GM12864 (cell line): ENCODE results near the gene SCN4A.
"Not testable (repeated sequence)": the region's sequence is repeated elsewhere in the genome, so short reads cannot be mapped to it uniquely, and the experiment has no call there.

ENCODE experiments used
- DNase-seq: peaks from one replicate; pipeline ENCODE4 v3.0.0-alpha.2; 2011; ENCODE audit warnings: low read depth
- H3K4me3 ChIP-seq: 2 replicates; pipeline ENCODE4 v1.5.1; 2011; ENCODE audit warnings: mild to moderate bottlenecking, low read depth, low read length, control low read depth
- TF ChIP-seq, protein P1 (sequence below): IDR thresholded peaks from 2 replicates; pipeline ENCODE4 v1.5.1; 2011; ENCODE audit warnings: low read depth, mild to moderate bottlenecking, moderate library complexity, low read length, control low read depth, inconsistent platforms; ENCODE audit errors: missing control alignments

SCN4A gene

DNA sequence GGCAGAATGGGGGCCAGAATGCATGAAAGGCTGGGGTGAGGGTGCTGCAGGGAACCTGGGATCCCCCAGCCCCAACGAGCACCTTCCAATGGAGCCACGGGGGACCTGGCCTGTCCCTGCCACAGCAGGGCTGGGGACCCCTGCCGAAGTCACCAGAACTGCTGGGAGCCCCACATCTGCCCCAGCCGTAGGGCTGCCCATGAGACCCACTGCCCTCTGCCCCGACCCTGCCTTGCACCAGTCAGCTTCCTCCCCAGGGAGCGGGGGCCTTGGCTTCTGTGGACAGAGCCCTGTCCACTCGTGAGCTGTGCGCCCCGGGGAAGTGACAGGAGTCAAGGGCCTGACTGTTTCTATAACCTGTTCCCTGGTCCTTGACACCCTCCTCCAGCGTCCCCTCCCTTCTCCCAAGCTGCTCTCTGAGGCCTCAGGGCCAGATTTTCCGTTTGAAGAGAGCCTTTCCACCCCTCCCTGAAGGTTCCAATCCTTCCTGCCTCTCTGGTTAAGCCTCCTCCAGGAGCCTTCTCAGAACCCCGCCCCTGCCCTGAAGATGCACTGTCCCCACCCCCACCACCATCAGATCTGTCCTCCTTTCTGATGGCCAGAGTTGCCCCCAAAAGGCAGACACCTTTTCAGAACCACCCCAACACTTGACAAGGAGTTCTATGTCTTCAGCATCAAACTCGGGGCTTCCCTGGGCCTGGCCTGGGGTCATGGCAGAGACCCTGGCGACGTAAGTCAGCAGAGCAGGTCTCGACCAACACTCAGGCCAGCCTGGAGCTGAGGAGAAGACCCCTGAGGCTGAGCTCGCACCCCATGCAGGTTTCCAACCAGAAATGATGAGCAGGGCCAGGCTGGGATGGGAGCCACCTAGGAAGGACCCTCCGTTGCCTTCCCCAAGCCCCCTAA is 14.8 kb upstream of the SCN4A start:
- no peak for DNase-seq

DNA sequence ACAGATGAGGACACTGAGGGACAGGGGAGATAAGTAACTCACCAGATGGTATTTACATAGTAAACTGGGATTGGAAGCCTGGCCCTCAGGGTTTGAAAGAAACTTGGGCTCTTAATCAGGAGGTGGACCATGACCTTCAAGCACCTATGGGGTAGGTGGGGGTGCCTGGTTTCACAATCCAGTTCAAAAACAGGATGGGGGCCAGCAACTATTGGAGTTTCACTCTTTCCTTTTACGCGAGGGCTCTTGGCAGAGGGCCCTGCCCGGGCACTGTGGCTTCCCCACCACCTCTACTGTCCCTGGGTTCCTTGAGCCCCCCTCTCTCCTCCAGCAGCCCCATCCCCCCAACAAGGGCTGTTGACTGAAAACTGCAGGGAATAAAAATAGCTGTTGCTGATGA is 14.1 kb upstream of the SCN4A start:
- H3K4me3 ChIP-seq: no peak overlapping the region
- DNase-seq: no peak
- TF ChIP-seq, protein P1, sequence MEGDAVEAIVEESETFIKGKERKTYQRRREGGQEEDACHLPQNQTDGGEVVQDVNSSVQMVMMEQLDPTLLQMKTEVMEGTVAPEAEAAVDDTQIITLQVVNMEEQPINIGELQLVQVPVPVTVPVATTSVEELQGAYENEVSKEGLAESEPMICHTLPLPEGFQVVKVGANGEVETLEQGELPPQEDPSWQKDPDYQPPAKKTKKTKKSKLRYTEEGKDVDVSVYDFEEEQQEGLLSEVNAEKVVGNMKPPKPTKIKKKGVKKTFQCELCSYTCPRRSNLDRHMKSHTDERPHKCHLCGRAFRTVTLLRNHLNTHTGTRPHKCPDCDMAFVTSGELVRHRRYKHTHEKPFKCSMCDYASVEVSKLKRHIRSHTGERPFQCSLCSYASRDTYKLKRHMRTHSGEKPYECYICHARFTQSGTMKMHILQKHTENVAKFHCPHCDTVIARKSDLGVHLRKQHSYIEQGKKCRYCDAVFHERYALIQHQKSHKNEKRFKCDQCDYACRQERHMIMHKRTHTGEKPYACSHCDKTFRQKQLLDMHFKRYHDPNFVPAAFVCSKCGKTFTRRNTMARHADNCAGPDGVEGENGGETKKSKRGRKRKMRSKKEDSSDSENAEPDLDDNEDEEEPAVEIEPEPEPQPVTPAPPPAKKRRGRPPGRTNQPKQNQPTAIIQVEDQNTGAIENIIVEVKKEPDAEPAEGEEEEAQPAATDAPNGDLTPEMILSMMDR: no peak

More for the DNA sequence above, 14.8 kb upstream of the SCN4A start:
- TF ChIP-seq, protein P1: no peak
- H3K4me3 ChIP-seq: no peak overlapping the region

DNA sequence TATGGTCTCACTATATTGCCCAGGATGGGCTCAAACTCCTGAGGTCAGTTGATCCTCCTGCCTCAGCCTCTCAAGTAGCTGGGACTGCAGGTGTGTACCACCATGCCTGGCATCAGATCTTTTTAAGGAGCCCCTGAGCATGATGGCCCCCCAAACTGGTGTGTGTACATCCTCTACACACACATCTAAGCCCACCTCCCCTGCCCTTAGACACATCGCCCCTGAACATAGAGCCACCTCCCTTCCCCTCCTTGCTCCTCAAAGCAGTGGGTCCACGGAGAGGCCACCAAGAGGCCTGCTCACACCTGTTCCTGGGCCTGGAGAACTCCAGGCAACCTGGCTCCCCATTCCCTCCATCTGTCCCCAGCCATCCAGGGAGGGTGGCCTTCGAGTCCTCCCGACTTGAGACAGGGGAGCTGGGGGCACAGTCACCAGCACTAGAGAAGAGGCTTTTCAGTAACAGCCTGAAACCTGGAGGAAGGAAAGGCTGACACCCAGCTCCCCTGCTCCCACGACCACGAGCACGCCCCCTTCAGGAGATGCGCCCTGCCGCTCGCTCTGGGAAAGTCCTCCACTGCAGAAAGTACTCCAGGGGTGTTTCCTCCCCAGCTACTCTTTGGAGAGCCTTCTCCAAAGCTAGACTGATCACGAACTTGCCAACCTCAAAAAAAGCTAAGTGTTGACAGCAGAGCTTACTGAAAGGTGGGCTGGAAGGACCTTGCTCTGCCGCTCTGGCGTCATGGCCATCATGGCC is 12.8 kb upstream of the SCN4A start:
- no peak for DNase-seq
- no peak overlapping the region for H3K4me3 ChIP-seq
- TF ChIP-seq, protein P1: no peak

DNA sequence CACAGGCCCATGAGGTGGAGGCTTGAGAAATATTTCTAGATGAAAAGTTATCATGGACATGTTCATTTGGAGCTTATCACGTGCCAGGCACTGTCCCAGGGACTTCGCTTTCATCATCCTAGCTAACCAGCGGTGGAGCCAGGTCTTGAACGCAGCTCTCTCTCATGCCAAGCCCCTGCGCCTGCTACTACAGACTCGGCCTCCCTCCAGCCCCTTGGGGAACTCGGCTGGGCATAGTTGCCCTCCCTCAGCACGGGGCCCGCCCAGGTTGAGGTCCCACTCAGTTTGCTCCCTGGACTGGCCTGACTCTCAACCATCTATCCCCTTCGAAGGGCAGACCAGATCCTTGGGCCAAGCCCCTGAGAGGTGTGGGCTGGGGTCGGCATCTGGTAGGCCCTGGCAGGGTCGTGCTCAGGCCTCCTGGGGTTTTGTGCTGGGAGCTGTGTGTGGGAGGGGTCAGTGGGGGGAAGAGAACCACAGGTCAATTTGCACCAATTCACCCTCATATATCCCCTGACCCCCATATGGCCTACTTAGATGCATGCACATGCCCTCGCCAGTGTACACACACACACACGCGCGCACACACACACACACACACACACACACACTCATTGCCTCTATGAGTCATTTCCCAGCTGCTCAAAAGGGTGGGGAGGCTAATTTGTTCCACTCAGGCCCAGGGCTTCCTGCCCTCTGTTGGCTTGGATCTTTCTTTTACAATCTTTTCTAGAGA is 12.1 kb upstream of the SCN4A start:
- TF ChIP-seq, protein P1: no peak
- H3K4me3 ChIP-seq: no peak overlapping the region
- no peak for DNase-seq

DNA sequence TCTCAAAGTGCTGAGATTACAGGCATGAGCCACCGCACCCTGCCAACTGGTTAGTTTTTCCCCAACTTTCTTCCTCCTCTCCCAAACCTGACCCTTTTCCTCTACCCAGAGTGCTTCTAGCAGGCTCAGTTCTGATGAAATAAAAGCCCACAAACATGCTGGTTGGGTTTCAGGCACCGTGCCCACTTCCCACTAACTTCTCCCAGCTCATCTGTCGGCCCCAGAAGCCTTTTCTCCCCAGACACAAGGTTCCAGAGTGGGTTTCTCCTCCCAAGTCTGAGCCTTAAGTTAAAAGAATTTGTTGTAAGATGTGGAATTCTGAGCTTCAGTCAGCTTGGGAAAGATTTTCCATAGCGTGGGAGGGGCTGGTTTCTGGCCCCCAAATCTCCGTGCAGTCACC is 11.5 kb upstream of the SCN4A start:
- H3K4me3 ChIP-seq: no peak overlapping the region
- TF ChIP-seq, protein P1: no peak
- DNase-seq: no peak

DNA sequence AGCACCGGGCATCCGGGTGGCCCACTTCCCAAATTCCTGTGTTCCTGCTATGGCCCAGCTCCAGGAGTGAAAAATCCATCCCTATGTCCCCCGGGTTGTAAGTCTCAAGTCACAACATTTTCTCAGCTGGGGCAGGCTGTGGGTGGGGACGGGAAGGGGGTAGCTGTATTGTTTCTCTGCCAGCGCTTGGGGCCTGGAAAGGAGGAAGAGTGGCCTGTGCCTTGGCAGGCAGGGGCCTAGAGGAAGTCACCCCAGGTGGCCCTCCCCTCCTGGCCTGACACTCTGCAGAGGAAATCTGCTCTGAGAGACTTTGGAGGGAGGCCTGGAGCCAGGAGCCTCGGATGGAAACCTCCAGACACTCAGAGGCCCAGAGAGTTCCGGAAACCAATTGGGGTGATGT is 10.6 kb upstream of the SCN4A start:
- TF ChIP-seq, protein P1: no peak
- no peak for DNase-seq

DNA sequence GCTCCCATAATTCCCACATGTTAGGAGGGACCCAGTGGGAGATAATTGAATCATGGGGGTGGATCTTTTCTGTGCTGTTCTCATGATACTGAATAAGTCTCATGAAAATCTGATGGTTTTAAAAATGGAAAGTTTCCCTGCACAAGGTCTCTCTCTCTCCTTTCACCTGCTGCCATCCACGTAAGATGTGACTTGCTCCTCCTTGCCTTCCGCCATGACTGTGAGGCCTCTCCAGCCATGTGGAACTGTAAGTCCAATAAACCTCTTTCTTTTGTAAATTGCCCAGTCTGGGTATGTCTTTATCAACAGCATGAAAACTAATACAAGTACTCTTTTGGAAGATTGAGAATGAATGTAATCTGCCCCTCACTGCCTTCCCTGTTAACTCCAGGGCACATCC is 9.9 kb upstream of the SCN4A start:
- not testable (repeated sequence) for DNase-seq, H3K4me3 ChIP-seq

More for the DNA sequence above, 10.6 kb upstream of the SCN4A start:
- no peak overlapping the region for H3K4me3 ChIP-seq
